ENCODE measurements around the gene CRHBP. TPM values are rescaled to one million over a fixed set of nuclear protein-coding genes. Genes with fewer than 3 reads are reported as not detected.

The CRHBP gene

GRCh38 chr5:77017668-77018067 lies 64.8 kb downstream of the CRHBP start:
- WGBS (ENCODE audit: extremely low coverage, insufficient coverage, low lambda C conversion rate) = no CpG with 5 or more reads among the region's 4 CpGs
- DNase-seq = no peak
- Histone ChIP-seq H4K5ac (ENCODE audit: low read length) (no peak overlapping the region), H2AK5ac (ENCODE audit: low read length) (no peak overlapping the region), H3K4ac (ENCODE audit: low read depth, low read length) (no peak overlapping the region), H3K27me3 (ENCODE audit: insufficient read depth, low read length, poor library complexity) (no peaks in the 10 kb centered on the region), H3K4me3 (ENCODE audit: low read length) (no peak overlapping the region), H2BK120ac (ENCODE audit: low read depth, low read length) (no peak overlapping the region), H3K56ac (ENCODE audit: low read length) (no peak overlapping the region), H3K36me3 (ENCODE audit: control insufficient read depth, insufficient read depth, low read length) (no peaks in the 10 kb centered on the region), H4K8ac (ENCODE audit: low read depth, low read length) (no peak overlapping the region), H3K9ac (ENCODE audit: low read length) (no peak overlapping the region), H3K79me2 (ENCODE audit: control insufficient read depth, insufficient read depth, low read length) (no peaks in the 10 kb centered on the region), H3K4me2 (ENCODE audit: low read length) (no peak overlapping the region), H3K4me1 (ENCODE audit: control insufficient read depth, low read depth, low read length) (no peaks in the 10 kb centered on the region), H2BK15ac (replicated peaks; ENCODE audit: low read depth) (no peak overlapping the region), H3K27ac (ENCODE audit: low read depth, low read length) (no peak overlapping the region), H3K23ac (ENCODE audit: low read length) (no peak overlapping the region), H3K79me1 (ENCODE audit: low read length) (no peaks in the 10 kb centered on the region), H3K18ac (ENCODE audit: low read length) (no peak overlapping the region), H2BK5ac (ENCODE audit: low read length) (no peak overlapping the region)

Small RNA genes within 50 kb of the gene (small RNA-seq; reads per million reads assigned to genes)
- gene RNU6ATAC36P (ENCODE audit: insufficient read depth) = not detected

All from mesendoderm (in vitro differentiated cells).